Mesenchymal stem cell (in vitro differentiated cells and primary cell): ENCODE data around the gene ADTRP.

Source experiments
- DNase-seq: peaks from one replicate; pipeline ENCODE4 v3.0.0-alpha.2; 2013
- H2AFZ ChIP-seq: one replicate; pipeline ENCODE4 v1.6.1; 2013; ENCODE audit warnings: low read depth, mild to moderate bottlenecking, control low read depth, inconsistent platforms, low read length, moderate library complexity
- H2AK5ac ChIP-seq: 2 replicates; pipeline ENCODE4 v1.6.1; 2013; ENCODE audit warnings: low read length, moderate library complexity, mild to moderate bottlenecking, inconsistent platforms; ENCODE audit not compliant: severe bottlenecking
- H2BK120ac ChIP-seq: one replicate; pipeline ENCODE4 v1.6.1; 2013; ENCODE audit warnings: low read depth, mild to moderate bottlenecking, inconsistent platforms, low read length, moderate library complexity
- H2BK12ac ChIP-seq, 2 experiments: one replicate each; pipeline ENCODE4 v1.6.1; 2013; ENCODE audit warnings: inconsistent platforms in 2 of 2, low read length in 2 of 2, mild to moderate bottlenecking in 2 of 2, moderate library complexity in 2 of 2, control low read depth in 1 of 2
- H2BK15ac ChIP-seq: one replicate; pipeline ENCODE4 v1.6.1; 2013; ENCODE audit warnings: mild to moderate bottlenecking, low read depth, inconsistent platforms; ENCODE audit not compliant: poor library complexity, severe bottlenecking
- H2BK5ac ChIP-seq: 2 replicates; pipeline ENCODE4 v1.6.1; 2013; ENCODE audit warnings: low read depth, mild to moderate bottlenecking, low read length, control low read depth, inconsistent platforms; ENCODE audit not compliant: poor library complexity, severe bottlenecking
- H3K14ac ChIP-seq, 2 experiments: one replicate each; pipeline ENCODE4 v1.6.1; 2013; ENCODE audit warnings: inconsistent platforms in 2 of 2, low read length in 2 of 2, control low read depth in 1 of 2, mild to moderate bottlenecking in 1 of 2, moderate library complexity in 1 of 2
- H3K18ac ChIP-seq, 2 experiments: one replicate each; pipeline ENCODE4 v1.6.1; 2013; ENCODE audit warnings: inconsistent platforms in 2 of 2, low read length in 2 of 2, control low read depth in 1 of 2, low read depth in 1 of 2, mild to moderate bottlenecking in 1 of 2
- H3K23ac ChIP-seq, 2 experiments: one replicate each; pipeline ENCODE4 v1.6.1; 2013; ENCODE audit warnings: inconsistent platforms in 2 of 2, low read length in 2 of 2, mild to moderate bottlenecking in 2 of 2, moderate library complexity in 2 of 2, control low read depth in 1 of 2
- H3K27ac ChIP-seq: 2 replicates; pipeline ENCODE4 v1.5.1; 2013; ENCODE audit warnings: mild to moderate bottlenecking, moderate library complexity, low read length, control low read depth, inconsistent platforms; ENCODE audit not compliant: poor library complexity, severe bottlenecking
- H3K27me3 ChIP-seq, 2 experiments: 2 replicates each; pipeline versions ENCODE4 v1.6.1 to v1.7.0; 2013; ENCODE audit warnings: low read length in 2 of 2, mild to moderate bottlenecking in 2 of 2, moderate library complexity in 2 of 2, control low read depth in 1 of 2, inconsistent platforms in 1 of 2; ENCODE audit not compliant: control insufficient read depth in 1 of 2, insufficient read depth in 1 of 2
- H3K36me3 ChIP-seq, 2 experiments: 2 replicates each; pipeline versions ENCODE4 v1.6.1 to v1.7.0; 2013; ENCODE audit warnings: low read length in 2 of 2, control low read depth in 1 of 2, inconsistent platforms in 1 of 2, low read depth in 1 of 2, mild to moderate bottlenecking in 1 of 2; ENCODE audit not compliant: insufficient read depth in 2 of 2, control insufficient read depth in 1 of 2
- H3K4ac ChIP-seq, 2 experiments: one replicate each; pipeline ENCODE4 v1.6.1; 2013; ENCODE audit warnings: inconsistent platforms in 2 of 2, low read length in 2 of 2, mild to moderate bottlenecking in 2 of 2, moderate library complexity in 2 of 2, control low read depth in 1 of 2, low read depth in 1 of 2
- H3K4me1 ChIP-seq: 2 replicates; pipeline ENCODE4 v1.6.1; 2013; ENCODE audit warnings: low read depth, low read length, control low read depth; ENCODE audit not compliant: control insufficient read depth, insufficient read depth
- H3K4me2 ChIP-seq: 2 replicates; pipeline ENCODE4 v1.6.1; 2013; ENCODE audit warnings: low read length, mild to moderate bottlenecking, inconsistent platforms; ENCODE audit not compliant: poor library complexity, severe bottlenecking
- H3K4me3 ChIP-seq, 2 experiments: 2 replicates each; pipeline versions ENCODE4 v1.5.1 to v1.7.0; 2013; ENCODE audit warnings: low read length in 2 of 2, mild to moderate bottlenecking in 2 of 2, control low read depth in 1 of 2, low read depth in 1 of 2; ENCODE audit not compliant: insufficient read depth in 1 of 2
- H3K79me1 ChIP-seq: replicated peaks from 2 replicates; pipeline ENCODE4 v1.6.1; 2013; ENCODE audit warnings: mild to moderate bottlenecking, control low read depth, low read length, inconsistent platforms; ENCODE audit not compliant: poor library complexity, severe bottlenecking
- H3K9ac ChIP-seq: 2 replicates; pipeline ENCODE4 v1.7.0; 2013; ENCODE audit warnings: mild to moderate bottlenecking, low read length, moderate library complexity
- H3K9me3 ChIP-seq: 2 replicates; pipeline ENCODE4 v1.7.0; 2013; ENCODE audit warnings: mild to moderate bottlenecking, low read length; ENCODE audit not compliant: control insufficient read depth
- H4K8ac ChIP-seq: one replicate; pipeline ENCODE4 v1.6.1; 2013; ENCODE audit warnings: inconsistent platforms, mild to moderate bottlenecking, low read length, moderate library complexity
- H4K91ac ChIP-seq: one replicate; pipeline ENCODE4 v1.6.1; 2013; ENCODE audit warnings: mild to moderate bottlenecking, low read length, inconsistent platforms
- WGBS: methylation state at CpG from one replicate; pipeline ENCODE4 v1.1.7; 2013; ENCODE audit warnings: mixed read lengths; 5-methylcytosine and 5-hydroxymethylcytosine counted together

Gene ADTRP

GRCh38 chr6:11705069-11705468, 73.5 kb downstream of the ADTRP start:
- Histone ChIP-seq H3K27ac (no peak overlapping the region), H3K79me1 (no peaks in the 10 kb centered on the region), H3K23ac (no peak overlapping the region), H3K4me3 (no peak overlapping the region), H3K4me2 (no peak overlapping the region), H3K27me3 (no peaks in the 10 kb centered on the region), H2BK120ac (no peak overlapping the region), H4K91ac (no peak overlapping the region), H3K4me1 (no peaks in the 10 kb centered on the region), H3K36me3 (no peaks in the 10 kb centered on the region), H2BK15ac (no peak overlapping the region), H2BK12ac (no peak overlapping the region), H2AFZ (no peak overlapping the region), H3K9ac (no peak overlapping the region), H2AK5ac (no peak overlapping the region), H3K4ac (no peak overlapping the region), H3K9me3 (no peaks in the 10 kb centered on the region), H3K18ac (no peak overlapping the region), H3K14ac (no peak overlapping the region), H2BK5ac (no peak overlapping the region), H4K8ac (no peak overlapping the region)
- no peak for DNase-seq
- 97% methylated on average over 7 of the region's 7 CpGs for WGBS

DNA sequence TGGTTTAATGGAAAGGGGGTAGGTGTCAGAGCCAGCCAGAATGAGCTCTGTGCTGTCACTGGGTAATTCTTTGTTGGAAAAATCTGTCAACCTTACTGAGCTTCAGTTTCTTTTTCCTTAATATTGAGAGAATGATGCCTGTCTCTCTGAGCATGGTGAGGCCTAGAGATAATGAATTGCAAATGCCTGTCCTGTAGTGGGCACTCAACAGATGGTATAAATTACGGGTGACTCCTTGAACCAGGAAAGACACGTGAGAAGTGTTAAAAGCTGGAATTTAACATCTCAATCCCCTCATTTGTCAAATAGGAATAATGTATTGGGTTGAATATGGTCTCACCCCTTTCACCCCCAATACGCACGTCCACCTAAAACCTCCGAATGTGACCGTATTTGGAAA, 74.9 kb downstream of the ADTRP start:
- H3K4ac ChIP-seq, result no peak overlapping the region
- no peaks in the 10 kb centered on the region for H3K9me3 ChIP-seq
- 83% methylated on average over 1 of the region's 6 CpGs for WGBS
- no peak overlapping the region for H2BK15ac ChIP-seq
- H3K27ac ChIP-seq, result no peak overlapping the region
- no peaks in the 10 kb centered on the region for H3K4me1 ChIP-seq
- H3K9ac ChIP-seq, result no peak overlapping the region
- H3K4me3 ChIP-seq, result no peak overlapping the region
- H2BK12ac ChIP-seq, result no peak overlapping the region
- H3K4me2 ChIP-seq, result no peak overlapping the region
- no peak overlapping the region for H3K23ac ChIP-seq
- no peak overlapping the region for H3K18ac ChIP-seq
- H2AK5ac ChIP-seq, result no peak overlapping the region
- H4K8ac ChIP-seq, result no peak overlapping the region
- no peak overlapping the region for H4K91ac ChIP-seq
- H3K79me1 ChIP-seq, result no peaks in the 10 kb centered on the region
- H3K14ac ChIP-seq, result no peak overlapping the region
- H2BK5ac ChIP-seq, result no peak overlapping the region
- H3K36me3 ChIP-seq, result no peaks in the 10 kb centered on the region
- no peak overlapping the region for H2AFZ ChIP-seq
- no peak for DNase-seq
- H2BK120ac ChIP-seq, result no peak overlapping the region
- no peaks in the 10 kb centered on the region for H3K27me3 ChIP-seq

DNA sequence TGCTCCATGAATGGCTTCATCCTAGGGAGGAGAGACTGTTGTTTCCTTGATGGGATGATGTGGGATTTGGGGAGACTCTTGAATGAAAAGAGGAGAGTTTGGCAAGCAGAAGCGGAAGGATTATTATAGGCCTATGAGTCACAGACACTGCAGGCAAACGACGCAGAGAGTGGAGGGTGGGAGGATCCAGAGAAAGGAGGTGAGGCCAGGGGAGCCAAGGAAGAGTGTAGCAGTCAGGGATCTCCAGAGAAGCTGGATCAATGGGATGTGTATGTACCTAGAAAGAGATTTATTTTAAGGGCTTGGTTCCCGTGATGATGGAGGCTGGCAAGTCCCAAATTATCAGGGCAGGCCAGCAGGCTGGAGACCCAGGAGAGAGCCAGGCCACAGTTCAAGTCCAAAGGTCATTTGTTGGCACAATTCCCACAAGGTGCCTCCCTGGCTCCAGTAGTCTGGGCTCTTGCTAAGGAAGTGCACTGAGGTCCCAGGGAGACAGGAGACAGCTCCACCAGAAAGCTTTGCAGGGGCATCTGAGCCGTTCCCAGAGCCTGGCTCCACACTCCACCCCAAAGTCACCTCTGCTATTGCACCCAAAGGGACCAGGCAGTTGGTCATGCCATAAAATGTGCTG, 76.0 kb downstream of the ADTRP start:
- no peak overlapping the region for H4K8ac ChIP-seq
- DNase-seq, result peak; percentile 28
- no peak overlapping the region for H3K4me3 ChIP-seq
- H2AFZ ChIP-seq, result no peak overlapping the region
- no peak overlapping the region for H2BK12ac ChIP-seq
- no peaks in the 10 kb centered on the region for H3K79me1 ChIP-seq
- H3K36me3 ChIP-seq, result no peaks in the 10 kb centered on the region
- H3K4me1 ChIP-seq, result no peaks in the 10 kb centered on the region
- H2AK5ac ChIP-seq, result no peak overlapping the region
- H3K27ac ChIP-seq, result no peak overlapping the region
- no peaks in the 10 kb centered on the region for H3K9me3 ChIP-seq
- no peaks in the 10 kb centered on the region for H3K27me3 ChIP-seq
- no peak overlapping the region for H2BK15ac ChIP-seq
- no peak overlapping the region for H2BK120ac ChIP-seq
- WGBS, result 68% methylated on average over 5 of the region's 5 CpGs
- no peak overlapping the region for H3K23ac ChIP-seq
- H3K14ac ChIP-seq, result no peak overlapping the region
- no peak overlapping the region for H4K91ac ChIP-seq
- no peak overlapping the region for H2BK5ac ChIP-seq
- no peak overlapping the region for H3K18ac ChIP-seq
- H3K4me2 ChIP-seq, result no peak overlapping the region
- no peak overlapping the region for H3K9ac ChIP-seq
- H3K4ac ChIP-seq, result no peak overlapping the region

- H3K9ac ChIP-seq, result no peak overlapping the region
- H3K79me1 ChIP-seq, result no peaks in the 10 kb centered on the region
- no peak overlapping the region for H3K23ac ChIP-seq
- H3K4me2 ChIP-seq, result no peak overlapping the region
- DNase-seq, result peak; percentile 20
- no peak overlapping the region for H3K27ac ChIP-seq
- H4K8ac ChIP-seq, result no peak overlapping the region
- H2AFZ ChIP-seq, result no peak overlapping the region
- H3K14ac ChIP-seq, result no peak overlapping the region
- H2AK5ac ChIP-seq, result no peak overlapping the region
- H3K36me3 ChIP-seq, result no peaks in the 10 kb centered on the region
- H3K4ac ChIP-seq, result no peak overlapping the region
- peak overlapping the region in 1 of 2 experiments; percentile 55 for H3K18ac ChIP-seq
- H3K27me3 ChIP-seq, result no peaks in the 10 kb centered on the region
- H2BK120ac ChIP-seq, result no peak overlapping the region
- H2BK5ac ChIP-seq, result no peak overlapping the region
- peak overlapping the region; percentile 5 for H4K91ac ChIP-seq
- no peak overlapping the region for H2BK15ac ChIP-seq
- 97% methylated on average over 4 of the region's 4 CpGs for WGBS
- H3K9me3 ChIP-seq, result no peaks in the 10 kb centered on the region
- no peak overlapping the region for H3K4me3 ChIP-seq
- H3K4me1 ChIP-seq, result no peaks in the 10 kb centered on the region
- peak overlapping the region in 1 of 2 experiments; percentile 12 for H2BK12ac ChIP-seq
Observed at GRCh38 chr6:11702089-11702488, 76.5 kb downstream of the ADTRP start.
